ENCODE data around the gene ATP7B.
"Not testable (repeated sequence)": the region's sequence is repeated elsewhere in the genome, so short reads cannot be mapped to it uniquely, and the experiment has no call there.

Gene ATP7B

GRCh38 chr13:52010890-52011631, at the start of gene ATP7B:
TSS of gene ATP7B (minus strand) at chr13:52011450. CDS start at chr13:52011337, 113 bp downstream.
- Histone ChIP-seq H3K9me3 (no peaks in the 10 kb centered on the region; the same call in 1 of the 2 replicates), H3K4me3 (peak within 1 kb of the TSS; percentile 75), H3K4me1 (peaks cover 12% of the 10 kb centered on the region), H3K27me3 (ENCODE audit: low read depth) (no peaks in the 10 kb centered on the region), H3K36me3 (replicated peaks) (peaks cover 4% of the 10 kb centered on the region)
- DNase-seq (ENCODE audit: low spot score in 2 of 2), result peak in 1 of 2 experiments; percentile 59
- in situ Hi-C loops (cut with MboI; ENCODE audit: low sequenced_read_pairs), result no loop called here

- in situ Hi-C loops (cut with MboI; ENCODE audit: low sequenced_read_pairs), result no loop called here
- H3K4me3 ChIP-seq, result no peak overlapping the region
- H3K9me3 ChIP-seq, result no peaks in the 10 kb centered on the region
- no peaks in the 10 kb centered on the region for H3K4me1 ChIP-seq
- H3K36me3 ChIP-seq (replicated peaks), result no peaks in the 10 kb centered on the region
- no peaks in the 10 kb centered on the region for H3K27me3 ChIP-seq (ENCODE audit: low read depth)
- no peak for DNase-seq (ENCODE audit: low spot score in 2 of 2)
Observed at GRCh38 chr13:52053460-52053859, 42.2 kb upstream of the ATP7B start.

- H3K27me3 ChIP-seq (ENCODE audit: low read depth), result no peaks in the 10 kb centered on the region
- H3K9me3 ChIP-seq, result no peaks in the 10 kb centered on the region
- DNase-seq (ENCODE audit: low spot score in 2 of 2), result no peak
- no peak overlapping the region for H3K4me3 ChIP-seq
- no peaks in the 10 kb centered on the region for H3K36me3 ChIP-seq (replicated peaks)
- H3K4me1 ChIP-seq, result no peaks in the 10 kb centered on the region
- in situ Hi-C loops (cut with MboI; ENCODE audit: low sequenced_read_pairs), result no loop called here
Observed at GRCh38 chr13:52051400-52051799, 40.1 kb upstream of the ATP7B start.

- no peak for DNase-seq (ENCODE audit: low spot score in 2 of 2)
- Histone ChIP-seq H3K27me3 (ENCODE audit: low read depth) (no peaks in the 10 kb centered on the region), H3K4me1 (no peaks in the 10 kb centered on the region), H3K9me3 (no peaks in the 10 kb centered on the region), H3K36me3 (replicated peaks) (no peaks in the 10 kb centered on the region), H3K4me3 (no peak overlapping the region)
- in situ Hi-C loops (cut with MboI; ENCODE audit: low sequenced_read_pairs), result no loop called here
Observed at GRCh38 chr13:52048516-52048915, 37.3 kb upstream of the ATP7B start.

GRCh38 chr13:52047463-52047862, 36.2 kb upstream of the ATP7B start:
- Histone ChIP-seq H3K4me1 (no peaks in the 10 kb centered on the region), H3K27me3 (ENCODE audit: low read depth) (no peaks in the 10 kb centered on the region), H3K36me3 (replicated peaks) (no peaks in the 10 kb centered on the region), H3K4me3 (no peak overlapping the region), H3K9me3 (no peaks in the 10 kb centered on the region)
- in situ Hi-C loops (cut with MboI; ENCODE audit: low sequenced_read_pairs), result no loop called here
- DNase-seq (ENCODE audit: low spot score in 2 of 2), result no peak

GRCh38 chr13:52043675-52044074, 32.4 kb upstream of the ATP7B start:
- no peaks in the 10 kb centered on the region for H3K4me1 ChIP-seq
- no peak for DNase-seq (ENCODE audit: low spot score in 2 of 2)
- no peaks in the 10 kb centered on the region for H3K9me3 ChIP-seq
- in situ Hi-C loops (cut with MboI; ENCODE audit: low sequenced_read_pairs), result no loop called here
- H3K36me3 ChIP-seq (replicated peaks), result no peaks in the 10 kb centered on the region
- no peak overlapping the region for H3K4me3 ChIP-seq
- H3K27me3 ChIP-seq (ENCODE audit: low read depth), result no peaks in the 10 kb centered on the region

GRCh38 chr13:52036037-52036436, 24.8 kb upstream of the ATP7B start:
- no peak for DNase-seq (ENCODE audit: low spot score in 2 of 2)
- in situ Hi-C loops (cut with MboI; ENCODE audit: low sequenced_read_pairs), result no loop called here
- Histone ChIP-seq H3K27me3 (ENCODE audit: low read depth) (no peaks in the 10 kb centered on the region), H3K9me3 (no peaks in the 10 kb centered on the region), H3K4me1 (no peaks in the 10 kb centered on the region), H3K36me3 (replicated peaks) (no peaks in the 10 kb centered on the region), H3K4me3 (no peak overlapping the region)

GRCh38 chr13:52034616-52035226, 23.5 kb upstream of the ATP7B start:
- in situ Hi-C loops (cut with MboI; ENCODE audit: low sequenced_read_pairs), result no loop called here
- Histone ChIP-seq H3K4me3 (no peak overlapping the region), H3K36me3 (replicated peaks) (no peaks in the 10 kb centered on the region), H3K9me3 (no peaks in the 10 kb centered on the region), H3K4me1 (no peaks in the 10 kb centered on the region), H3K27me3 (ENCODE audit: low read depth) (no peaks in the 10 kb centered on the region)
- no peak for DNase-seq (ENCODE audit: low spot score in 2 of 2)

- no peaks in the 10 kb centered on the region for H3K9me3 ChIP-seq
- no peaks in the 10 kb centered on the region for H3K4me1 ChIP-seq
- in situ Hi-C loops (cut with MboI; ENCODE audit: low sequenced_read_pairs), result no loop called here
- DNase-seq (ENCODE audit: low spot score in 2 of 2), result no peak
- no peak overlapping the region for H3K4me3 ChIP-seq
- no peaks in the 10 kb centered on the region for H3K27me3 ChIP-seq (ENCODE audit: low read depth)
- H3K36me3 ChIP-seq (replicated peaks), result peaks cover 4% of the 10 kb centered on the region; the same call in 1 of the 2 replicates
Observed at GRCh38 chr13:52033039-52033438, 21.8 kb upstream of the ATP7B start.

GRCh38 chr13:52030401-52030800, 19.2 kb upstream of the ATP7B start:
- H3K9me3 ChIP-seq; in situ Hi-C loops (cut with MboI; ENCODE audit: low sequenced_read_pairs); H3K4me1 ChIP-seq; DNase-seq (ENCODE audit: low spot score in 2 of 2); H3K27me3 ChIP-seq (ENCODE audit: low read depth); H3K4me3 ChIP-seq: not testable (repeated sequence)
- peaks cover 12% of the 10 kb centered on the region for H3K36me3 ChIP-seq (replicated peaks)

GRCh38 chr13:52029569-52029968, 18.3 kb upstream of the ATP7B start:
- Histone ChIP-seq H3K36me3 (replicated peaks) (peaks cover 20% of the 10 kb centered on the region), H3K4me3 (no peak overlapping the region), H3K9me3 (no peaks in the 10 kb centered on the region), H3K4me1 (no peaks in the 10 kb centered on the region), H3K27me3 (ENCODE audit: low read depth) (no peaks in the 10 kb centered on the region)
- no peak for DNase-seq (ENCODE audit: low spot score in 2 of 2)
- in situ Hi-C loops (cut with MboI; ENCODE audit: low sequenced_read_pairs), result no loop called here

- peaks cover 31% of the 10 kb centered on the region for H3K36me3 ChIP-seq (replicated peaks)
- no peaks in the 10 kb centered on the region for H3K9me3 ChIP-seq
- in situ Hi-C loops (cut with MboI; ENCODE audit: low sequenced_read_pairs), result no loop called here
- H3K4me1 ChIP-seq, result no peaks in the 10 kb centered on the region
- no peak for DNase-seq (ENCODE audit: low spot score in 2 of 2)
- no peaks in the 10 kb centered on the region for H3K27me3 ChIP-seq (ENCODE audit: low read depth)
- H3K4me3 ChIP-seq, result no peak overlapping the region
Observed at GRCh38 chr13:52027832-52028231, 16.6 kb upstream of the ATP7B start.

- DNase-seq (ENCODE audit: low spot score in 2 of 2), result no peak
- Histone ChIP-seq H3K36me3 (replicated peaks) (peaks cover 33% of the 10 kb centered on the region), H3K4me1 (no peaks in the 10 kb centered on the region), H3K4me3 (no peak overlapping the region), H3K9me3 (no peaks in the 10 kb centered on the region), H3K27me3 (ENCODE audit: low read depth) (no peaks in the 10 kb centered on the region)
- in situ Hi-C loops (cut with MboI; ENCODE audit: low sequenced_read_pairs), result no loop called here
Observed at GRCh38 chr13:52026246-52026626, 15.0 kb upstream of the ATP7B start.

GRCh38 chr13:52025475-52026245, 14.4 kb upstream of the ATP7B start:
- in situ Hi-C loops (cut with MboI; ENCODE audit: low sequenced_read_pairs), result no loop called here
- no peak overlapping the region for H3K4me3 ChIP-seq
- H3K36me3 ChIP-seq (replicated peaks), result peaks cover 33% of the 10 kb centered on the region
- no peaks in the 10 kb centered on the region for H3K27me3 ChIP-seq (ENCODE audit: low read depth)
- H3K9me3 ChIP-seq, result no peaks in the 10 kb centered on the region
- no peak for DNase-seq (ENCODE audit: low spot score in 2 of 2)
- H3K4me1 ChIP-seq, result no peaks in the 10 kb centered on the region

Measured in HAP-1 (cell line).